HK-2 (cell line): ENCODE results near the gene BLOC1S4.
"Not testable (repeated sequence)": the region's sequence is repeated elsewhere in the genome, so short reads cannot be mapped to it uniquely, and the experiment has no call there.

Experiments
- DNase-seq: peaks from one replicate; pipeline ENCODE4 v3.0.0-alpha.2; 2018; ENCODE audit not compliant: unreplicated experiment

The BLOC1S4 gene, protein sequence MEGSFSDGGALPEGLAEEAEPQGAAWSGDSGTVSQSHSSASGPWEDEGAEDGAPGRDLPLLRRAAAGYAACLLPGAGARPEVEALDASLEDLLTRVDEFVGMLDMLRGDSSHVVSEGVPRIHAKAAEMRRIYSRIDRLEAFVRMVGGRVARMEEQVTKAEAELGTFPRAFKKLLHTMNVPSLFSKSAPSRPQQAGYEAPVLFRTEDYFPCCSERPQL

DNA sequence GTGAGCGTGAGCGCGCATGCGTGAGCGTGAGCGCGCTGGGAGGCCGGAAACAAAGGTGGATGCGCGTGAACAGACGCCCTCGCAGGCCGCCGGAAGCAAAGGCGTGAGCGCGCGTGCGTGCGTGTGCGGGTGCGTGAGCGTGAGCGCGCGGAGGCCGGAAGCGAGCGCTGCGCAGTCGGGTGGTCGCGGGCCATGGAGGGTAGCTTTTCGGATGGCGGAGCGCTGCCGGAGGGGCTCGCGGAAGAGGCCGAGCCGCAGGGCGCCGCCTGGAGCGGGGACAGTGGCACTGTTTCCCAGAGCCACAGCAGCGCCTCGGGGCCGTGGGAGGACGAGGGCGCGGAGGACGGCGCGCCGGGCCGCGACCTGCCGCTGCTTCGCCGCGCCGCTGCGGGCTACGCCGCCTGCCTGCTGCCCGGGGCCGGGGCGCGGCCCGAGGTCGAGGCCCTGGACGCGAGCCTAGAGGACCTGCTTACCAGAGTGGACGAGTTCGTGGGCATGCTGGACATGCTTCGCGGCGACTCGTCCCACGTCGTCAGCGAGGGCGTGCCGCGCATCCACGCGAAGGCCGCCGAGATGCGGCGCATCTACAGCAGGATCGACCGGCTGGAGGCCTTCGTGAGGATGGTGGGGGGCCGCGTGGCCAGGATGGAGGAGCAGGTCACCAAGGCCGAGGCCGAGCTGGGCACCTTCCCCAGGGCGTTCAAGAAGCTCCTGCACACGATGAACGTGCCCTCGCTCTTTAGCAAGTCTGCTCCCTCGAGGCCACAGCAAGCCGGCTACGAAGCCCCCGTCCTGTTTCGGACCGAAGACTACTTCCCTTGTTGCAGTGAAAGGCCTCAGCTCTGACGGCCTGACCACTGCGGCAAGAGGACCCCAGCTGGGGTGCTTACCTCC is at the start of gene BLOC1S4:
Gene BLOC1S4, plus strand, starts transcription at position 157 of the 894 bp plus-strand sequence. Its CDS starts 36 bp downstream, at position 193.
- DNase-seq, result peak; percentile 90

DNA sequence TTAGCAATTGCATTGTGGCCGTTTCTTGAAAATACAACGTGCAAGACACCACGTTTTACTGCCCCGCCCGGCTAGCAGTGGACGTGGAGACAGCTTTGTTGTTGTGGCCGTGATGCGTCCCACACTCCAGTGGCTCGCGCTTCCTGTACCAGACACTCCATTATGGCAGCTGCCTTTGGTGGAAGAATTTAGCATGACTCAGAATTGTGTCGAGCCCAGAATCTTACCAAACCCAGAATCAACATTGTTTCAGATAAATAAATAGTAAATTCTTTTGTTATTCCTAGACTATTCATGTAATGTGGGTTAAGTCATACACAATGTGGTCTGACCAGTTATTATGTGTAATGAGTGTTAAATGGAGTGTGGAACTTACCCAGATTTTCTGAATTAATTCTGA is 47.6 kb upstream of the BLOC1S4 start:
- peak; percentile 55 for DNase-seq

DNA sequence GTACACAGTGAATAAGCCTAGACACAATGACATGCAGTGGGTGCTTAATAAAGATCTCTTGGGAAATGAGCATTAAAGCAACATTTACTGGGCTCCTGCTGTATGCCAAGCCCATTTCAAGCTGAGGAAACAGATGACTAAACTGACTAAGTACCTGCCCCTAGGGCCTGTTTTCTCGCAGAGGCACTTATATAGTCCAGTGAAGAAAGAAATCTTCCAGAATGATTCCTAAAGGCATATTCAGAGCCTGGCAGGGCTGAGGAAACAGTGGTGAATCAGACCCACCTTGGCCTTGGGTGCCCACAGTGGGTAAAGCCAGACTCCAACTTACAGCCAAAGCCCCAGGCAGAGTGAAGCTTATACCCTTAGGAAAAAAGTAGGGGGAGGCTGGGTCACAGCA is 44.3 kb upstream of the BLOC1S4 start:
- DNase-seq, result no peak

DNA sequence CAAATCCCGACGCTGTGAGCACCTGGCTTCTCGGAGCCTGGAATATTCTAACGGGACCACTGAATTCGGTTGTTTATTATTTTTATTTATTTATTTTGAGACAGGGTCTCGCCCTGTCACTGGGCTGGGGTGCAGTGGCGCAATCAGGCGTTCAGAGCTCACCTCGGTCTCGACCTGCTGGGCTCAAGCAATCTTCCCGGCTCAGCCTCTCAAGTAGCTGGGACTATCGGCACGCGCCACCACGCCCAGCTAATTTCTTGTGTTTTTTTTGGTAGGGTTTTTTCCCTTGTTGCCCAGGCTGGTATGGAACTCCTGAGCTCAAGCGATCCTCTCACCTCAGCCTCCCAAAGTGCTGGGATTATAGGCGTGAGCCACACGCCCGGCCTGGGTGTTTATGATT is 43.8 kb upstream of the BLOC1S4 start:
- DNase-seq, result no peak

DNA sequence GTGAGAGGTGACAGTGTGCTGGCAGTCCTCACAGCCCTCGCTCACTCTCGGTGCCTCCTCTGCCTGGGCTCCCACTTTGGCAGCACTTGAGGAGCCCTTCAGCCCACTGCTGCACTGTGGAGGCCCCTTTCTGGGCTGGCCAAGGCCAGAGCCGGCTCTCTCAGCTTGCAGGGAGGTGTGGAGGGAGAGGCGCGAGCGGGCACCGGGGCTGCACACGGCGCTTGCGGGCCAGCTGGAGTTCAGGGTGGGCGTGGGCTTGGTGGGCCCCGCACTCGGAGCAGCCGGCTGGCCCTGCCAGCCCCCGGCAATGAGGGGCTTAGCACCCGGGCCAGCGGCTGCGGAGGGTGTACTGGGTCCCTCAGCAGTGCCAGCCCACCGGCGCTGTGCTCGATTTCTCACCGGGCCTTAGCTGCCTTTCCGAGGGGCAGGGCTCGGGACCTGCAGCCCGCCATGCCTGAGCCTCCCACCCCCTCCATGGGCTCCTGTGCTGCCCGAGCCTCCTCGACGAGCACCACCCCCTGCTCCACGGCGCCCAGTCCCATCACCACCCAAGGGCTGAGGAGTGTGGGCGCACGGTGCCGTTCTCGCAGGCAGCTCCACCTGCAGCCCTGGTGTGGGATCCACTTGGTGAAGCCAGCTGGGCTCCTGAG is 43.3 kb upstream of the BLOC1S4 start:
- DNase-seq, result not testable (repeated sequence)

DNA sequence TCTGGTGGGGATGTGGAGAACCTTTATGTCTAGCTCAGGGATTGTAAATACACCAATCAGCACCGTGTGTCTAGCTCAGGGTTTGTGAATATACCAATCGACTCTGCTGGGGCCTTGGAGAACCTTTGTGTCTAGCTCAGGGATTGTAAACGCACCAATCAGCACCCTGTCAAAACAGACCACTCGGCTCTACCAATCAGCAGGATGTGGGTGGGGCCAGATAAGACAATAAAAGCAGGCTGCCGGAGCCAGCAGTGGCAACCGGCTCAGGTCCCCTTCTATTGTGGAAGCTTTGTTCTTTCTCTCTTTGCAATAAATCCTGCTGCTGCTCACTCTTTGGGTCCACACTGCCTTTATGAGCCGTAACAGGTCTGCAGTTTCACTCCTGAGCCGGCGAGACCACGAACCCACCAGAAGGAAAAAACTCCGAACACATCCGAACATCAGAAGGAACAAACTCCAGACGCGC is 42.7 kb upstream of the BLOC1S4 start:
- peak; percentile 63 for DNase-seq

DNA sequence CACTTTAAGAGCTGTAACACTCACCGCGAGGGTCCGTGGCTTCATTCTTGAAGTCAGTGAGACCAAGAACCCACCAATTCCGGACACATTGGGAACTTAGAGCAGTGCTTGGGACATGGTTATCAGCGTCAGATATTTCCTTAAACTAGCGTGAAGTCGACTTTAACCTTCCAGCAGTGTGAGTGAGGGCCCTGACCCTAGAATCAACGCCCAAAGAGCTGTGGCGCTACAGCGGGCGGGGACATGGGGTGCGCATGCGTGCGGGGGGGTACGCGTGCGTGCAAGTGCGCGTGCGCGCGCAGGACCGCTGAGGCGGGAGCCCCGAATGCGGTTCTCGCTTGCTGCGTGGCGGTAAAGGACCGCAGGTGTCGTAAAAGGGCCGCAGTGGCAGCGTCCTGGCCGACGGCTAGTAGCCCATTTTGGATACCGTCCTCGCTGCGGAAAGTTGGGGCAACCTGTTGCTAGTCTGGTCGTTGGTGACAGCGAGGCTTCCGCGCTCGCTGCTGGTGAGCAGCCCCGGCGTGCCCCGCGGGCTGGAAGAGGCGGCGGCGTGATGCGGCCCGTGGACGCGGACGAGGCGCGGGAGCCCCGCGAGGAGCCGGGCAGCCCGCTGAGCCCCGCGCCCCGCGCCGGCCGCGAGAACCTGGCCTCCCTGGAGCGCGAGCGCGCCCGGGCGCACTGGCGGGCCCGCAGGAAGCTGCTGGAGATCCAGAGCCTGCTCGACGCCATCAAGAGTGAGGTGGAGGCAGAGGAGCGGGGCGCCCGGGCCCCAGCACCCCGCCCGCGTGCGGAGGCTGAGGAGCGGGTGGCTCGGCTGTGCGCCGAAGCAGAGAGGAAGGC is 42.1 kb upstream of the BLOC1S4 start:
- DNase-seq, result peak; percentile 95

DNA sequence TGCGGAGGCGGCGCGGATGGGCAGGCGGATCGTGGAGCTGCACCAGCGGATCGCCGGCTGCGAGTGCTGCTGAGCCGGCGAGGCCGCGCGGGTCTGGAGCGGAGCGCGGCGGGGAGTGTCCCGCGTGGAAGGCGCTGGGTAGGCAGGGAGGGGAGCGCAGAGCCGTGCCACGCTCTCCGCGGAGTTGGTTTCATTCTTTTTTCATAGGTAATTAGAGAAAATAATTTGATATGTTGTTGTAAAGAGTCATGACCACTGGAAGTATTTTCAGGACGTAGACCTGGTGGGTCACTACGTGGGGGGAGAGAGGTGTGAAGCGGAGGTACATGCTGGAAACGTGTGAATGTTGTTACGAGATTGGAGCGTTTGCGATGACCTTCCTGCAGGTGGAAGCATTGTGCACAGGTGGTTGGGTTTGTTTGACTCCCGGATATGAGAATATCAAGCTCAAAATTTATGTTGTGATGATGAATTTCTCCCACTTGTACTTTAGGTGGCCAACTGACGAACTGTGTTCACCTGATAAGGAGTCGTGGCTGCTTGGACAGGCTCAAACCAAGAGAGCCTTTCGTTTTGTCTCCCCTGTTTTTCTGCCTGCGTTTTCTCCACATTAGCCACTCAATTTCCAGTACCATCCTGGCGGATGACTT is 41.3 kb upstream of the BLOC1S4 start:
- DNase-seq, result peak; percentile 47

DNA sequence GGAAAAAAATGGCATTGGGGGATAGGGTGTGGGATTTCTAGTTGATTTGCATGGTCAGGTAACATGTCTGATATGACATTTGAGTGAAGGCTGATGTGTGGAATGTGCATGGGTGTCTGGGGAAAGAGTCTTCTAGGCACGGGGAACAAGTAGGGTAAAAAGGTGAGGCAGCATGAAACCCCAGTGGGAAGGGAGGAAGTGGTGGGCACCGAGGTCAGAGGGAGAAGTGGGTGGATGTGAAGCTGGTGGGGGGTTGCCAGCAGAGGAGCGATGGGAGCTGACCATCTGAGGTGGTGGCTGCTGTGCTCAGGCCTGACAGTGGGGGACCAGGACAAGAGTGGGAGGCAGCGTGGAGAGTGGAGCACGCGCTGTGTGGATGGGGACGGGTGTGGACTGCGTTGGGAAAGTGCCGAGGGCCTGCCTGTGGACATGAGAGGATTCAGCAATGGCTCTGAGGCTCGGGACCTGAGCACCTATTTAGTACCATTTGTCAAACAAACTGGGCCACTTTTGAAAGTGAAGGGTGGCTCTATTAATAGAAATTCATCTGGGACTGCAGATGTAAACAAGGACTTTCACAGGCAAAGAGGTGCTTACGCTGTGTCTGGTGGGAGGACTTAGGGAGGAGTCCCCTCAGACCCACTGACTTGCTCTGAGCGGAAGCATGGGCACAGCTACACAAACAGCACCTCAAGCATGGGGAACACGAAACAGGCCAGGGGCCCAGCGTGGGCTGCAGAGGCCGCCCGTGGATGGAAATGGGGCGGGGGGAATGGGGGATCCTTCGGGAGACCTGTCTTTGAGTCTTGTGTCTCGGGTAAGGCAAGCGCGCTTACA is 39.0 kb upstream of the BLOC1S4 start:
- no peak for DNase-seq

DNA sequence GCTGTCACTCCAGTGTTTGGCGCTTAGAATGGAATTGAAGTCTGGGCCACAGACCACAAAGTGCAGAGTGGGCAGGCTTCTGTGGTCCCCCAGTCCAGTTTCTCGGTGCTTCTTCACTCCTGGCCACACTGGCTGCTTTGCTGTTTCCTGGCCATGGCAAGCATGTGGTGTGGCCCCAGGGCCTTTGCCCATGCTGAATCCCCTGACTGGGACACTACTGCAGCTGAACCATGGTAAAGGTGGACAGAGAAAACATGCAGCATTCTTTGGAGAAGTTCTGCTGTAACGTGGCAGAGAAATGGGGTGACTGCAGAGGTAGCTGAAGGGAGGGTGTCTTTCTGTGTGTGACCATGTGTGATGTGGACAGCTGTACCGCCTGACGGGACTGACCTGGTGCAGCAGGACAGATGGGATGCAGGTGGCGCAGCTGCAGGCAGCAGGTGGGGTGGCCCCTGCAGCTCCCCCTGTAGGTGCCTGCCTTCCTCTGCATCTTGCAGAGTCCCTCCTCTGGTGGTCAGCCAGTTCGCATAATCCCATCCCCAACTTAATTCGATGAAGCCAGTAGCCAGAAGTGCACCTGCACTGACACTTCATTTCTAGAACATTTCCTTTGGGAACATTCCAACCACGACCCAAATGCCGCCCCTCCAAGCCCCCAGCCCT is 35.5 kb upstream of the BLOC1S4 start:
- DNase-seq, result no peak

DNA sequence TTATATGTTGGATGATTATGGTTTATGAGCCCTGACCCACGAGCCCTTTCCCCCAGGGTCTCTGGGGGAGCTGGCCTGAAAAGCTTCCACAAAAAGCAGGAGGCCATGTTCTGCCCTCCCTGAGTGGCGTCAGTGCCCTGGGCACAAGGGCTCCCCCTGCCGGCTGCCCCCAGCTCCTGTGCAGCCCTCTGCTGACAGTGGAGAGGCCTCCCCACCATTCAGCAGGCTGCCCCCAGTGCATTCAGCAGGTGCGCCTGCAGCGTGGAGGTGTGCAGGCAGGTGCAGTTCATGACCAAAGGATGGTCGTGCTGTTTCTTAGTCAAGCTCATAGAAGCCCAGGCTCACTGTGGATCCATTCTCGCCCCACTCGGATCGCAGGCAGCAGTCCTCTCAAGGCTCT is 34.8 kb upstream of the BLOC1S4 start:
- DNase-seq, result no peak

DNA sequence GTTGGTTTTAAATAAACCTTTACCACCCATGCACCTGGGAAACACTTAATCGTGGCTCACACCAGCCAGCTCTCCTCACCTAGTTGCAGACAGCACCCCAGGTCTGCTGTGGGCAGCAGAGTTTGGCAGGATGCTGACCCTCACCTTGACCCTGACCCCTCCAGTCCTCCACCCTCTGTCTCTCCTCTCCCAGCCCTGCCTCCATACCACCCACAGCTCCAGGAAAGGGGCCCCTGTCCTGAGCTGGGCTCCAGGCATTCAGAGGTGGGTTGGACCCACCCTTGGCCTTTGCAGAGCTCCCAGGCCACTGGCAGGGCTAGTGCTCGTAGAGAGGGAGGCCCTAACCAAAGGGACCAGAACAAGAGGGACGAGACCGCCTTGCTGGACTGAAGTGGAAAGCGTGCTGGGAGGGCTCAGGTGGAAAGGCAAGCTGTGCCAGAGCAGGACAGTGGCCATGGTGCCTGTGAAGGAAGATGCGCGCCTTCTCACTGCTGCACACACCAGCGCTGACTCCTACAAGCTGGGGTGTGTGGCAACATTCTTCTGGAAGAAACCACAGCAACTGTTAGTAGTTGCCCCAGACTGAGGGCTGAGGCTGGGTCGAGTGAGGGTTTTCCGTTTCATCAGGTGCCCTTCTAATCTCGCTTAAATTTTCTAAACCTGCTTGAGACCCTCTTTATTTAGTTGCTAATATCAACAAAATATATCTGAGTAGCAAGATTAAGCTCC is 32.9 kb upstream of the BLOC1S4 start:
- DNase-seq, result no peak

DNA sequence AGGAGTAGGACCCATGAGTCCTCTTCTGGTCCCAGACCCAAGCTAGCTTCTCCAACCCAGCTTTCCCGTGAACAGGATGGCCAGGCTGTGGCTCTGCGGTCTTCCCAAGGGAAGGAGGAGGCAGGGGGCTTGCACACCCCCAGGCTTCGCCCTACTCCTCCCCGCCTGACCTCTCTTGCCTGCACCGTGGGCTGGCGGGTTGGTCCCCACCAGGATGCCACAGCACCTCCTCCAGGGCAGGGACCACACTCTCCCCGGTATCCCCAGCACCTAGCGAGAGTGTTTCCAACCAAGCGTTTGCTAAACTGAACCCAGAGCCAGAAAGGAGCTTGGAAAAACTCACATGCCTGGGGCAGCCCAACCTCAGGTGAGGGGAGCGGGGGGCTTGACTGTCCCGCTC is 31.3 kb upstream of the BLOC1S4 start:
- DNase-seq, result no peak

DNA sequence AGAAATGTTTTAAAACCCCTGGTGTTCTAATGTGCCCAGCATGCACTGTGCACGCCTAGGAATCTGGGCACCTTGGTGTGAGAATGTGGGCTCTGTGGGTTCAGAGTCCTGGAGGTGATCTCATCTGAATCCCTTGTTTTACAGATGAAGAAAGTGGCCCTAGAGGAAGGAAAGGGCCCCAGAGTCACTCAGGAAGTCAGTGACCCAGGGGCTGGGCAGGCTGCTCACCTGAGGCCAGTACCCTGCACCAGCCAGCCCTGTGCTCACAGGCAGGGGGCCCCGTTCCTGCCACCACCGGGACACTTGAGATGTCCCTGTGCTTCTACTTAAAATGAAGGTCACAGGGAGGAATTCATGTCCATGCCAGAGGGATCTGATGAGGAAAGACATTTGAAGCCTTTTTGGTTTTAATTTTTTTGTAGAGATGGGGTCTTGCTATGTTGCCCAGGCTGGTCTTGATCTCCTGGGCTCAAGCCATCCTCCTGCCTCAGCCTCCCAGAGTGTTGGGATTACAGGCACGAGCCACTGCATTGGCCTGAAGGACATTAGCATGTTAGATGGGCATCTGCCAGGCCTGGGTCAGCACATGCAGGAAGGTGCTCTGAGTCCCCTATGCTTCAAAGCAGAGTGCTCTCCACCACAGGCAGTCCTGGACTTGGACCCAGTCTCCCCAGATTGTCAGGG is 29.7 kb upstream of the BLOC1S4 start:
- DNase-seq, result no peak

DNA sequence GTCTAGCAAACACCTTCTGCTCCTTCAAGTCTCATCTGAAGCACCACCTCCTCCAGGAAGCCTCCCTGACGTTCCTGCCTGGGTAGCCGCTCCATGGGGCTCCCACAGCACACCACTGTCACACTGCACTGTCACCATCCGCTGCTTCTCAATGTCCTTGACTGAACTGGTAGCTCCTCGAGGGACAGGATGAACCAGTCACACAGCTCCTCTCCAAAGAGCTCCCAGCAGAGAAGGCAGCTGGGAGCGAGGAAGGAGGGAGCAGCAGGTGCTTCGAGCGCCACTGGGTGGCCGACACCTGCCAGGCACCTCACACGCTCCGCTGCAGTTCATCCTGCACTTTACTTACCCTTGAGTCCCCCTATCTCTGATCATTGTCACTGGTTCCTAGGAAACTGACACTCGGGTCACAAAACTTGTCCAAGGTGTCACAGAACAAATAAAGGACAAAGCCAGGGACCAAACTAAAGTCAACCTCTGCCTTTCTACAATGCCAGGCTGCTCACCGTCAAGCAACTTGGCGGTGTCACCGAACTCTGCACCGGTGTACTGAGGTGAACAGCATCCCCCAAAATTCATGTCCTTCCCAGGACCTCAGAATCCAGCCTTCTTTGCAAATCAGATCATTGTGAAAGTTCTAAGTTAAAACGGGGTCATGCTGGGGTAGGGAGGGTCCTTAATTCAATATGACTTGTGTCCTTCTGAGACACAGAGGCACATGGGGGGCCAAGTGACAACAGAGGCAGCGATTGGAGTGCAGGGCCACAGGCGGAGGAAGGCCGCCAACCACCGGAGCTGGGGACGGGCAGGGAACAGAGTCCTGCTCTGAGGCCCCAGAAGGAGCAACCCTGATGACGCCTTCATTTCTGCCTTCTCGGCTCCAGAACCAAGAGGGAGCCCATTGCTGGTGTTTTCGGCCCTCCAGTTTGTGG is 27.8 kb upstream of the BLOC1S4 start:
- no peak for DNase-seq

DNA sequence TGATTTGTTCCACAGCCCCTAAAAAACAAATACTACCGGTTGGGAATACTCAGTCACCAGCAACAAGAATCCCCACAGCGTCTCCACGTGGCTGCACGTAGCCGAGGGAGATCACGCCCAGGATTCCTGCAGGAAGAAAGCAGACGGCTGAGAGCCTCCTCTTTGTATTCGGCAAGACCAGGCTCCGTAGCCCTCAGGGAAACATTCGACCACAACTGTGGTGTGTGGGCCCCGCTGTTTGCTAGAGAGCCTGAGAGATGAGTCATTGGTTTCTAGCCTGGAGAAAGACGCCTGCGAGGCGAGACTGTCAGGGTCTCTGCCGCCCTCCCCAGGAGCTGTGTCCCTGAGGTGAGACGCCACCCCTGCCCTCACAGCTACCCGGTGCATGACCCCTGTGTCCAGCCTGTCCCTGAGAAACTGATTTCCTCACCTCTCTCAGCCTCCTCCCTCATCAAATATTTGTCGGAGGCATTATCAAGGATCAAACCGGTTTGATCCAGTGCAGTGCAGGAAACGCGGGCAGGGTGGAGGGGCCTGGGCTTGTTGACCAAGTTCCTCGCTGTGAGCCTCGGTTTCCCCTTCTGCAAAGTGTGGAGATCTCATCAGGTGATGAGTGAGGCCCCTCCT is 27.0 kb upstream of the BLOC1S4 start:
- peak; percentile 90 for DNase-seq

DNA sequence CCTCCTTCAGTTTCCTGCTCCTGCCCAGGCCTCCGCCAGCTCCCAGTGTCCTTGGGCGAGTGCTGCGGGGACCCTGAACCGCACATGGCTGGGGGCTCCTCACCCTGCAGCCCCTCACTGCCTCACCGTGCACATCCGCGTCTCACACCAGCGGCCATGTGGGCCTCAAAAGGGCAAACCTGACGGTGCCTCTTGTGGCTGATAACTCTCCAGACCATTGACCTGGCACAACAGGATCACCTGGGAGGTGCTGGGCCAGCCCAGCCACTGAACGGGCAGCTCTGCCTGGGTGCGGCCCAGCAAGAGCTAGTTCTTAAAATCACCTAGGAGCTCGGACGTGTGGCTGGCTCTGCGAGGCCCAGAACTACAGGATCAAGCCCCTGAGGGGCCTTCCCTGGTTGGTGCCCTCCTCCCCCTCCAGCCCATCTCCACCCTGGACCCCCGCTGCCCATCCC is 26.4 kb upstream of the BLOC1S4 start:
- DNase-seq, result no peak
